Measurements from ENCODE around the gene TPRA1. TPM values are rescaled to one million over a fixed set of nuclear protein-coding genes. Genes with fewer than 3 reads are reported as not detected.

Gene TPRA1
- total RNA-seq, 1 donor from 2014 or later = 21.2 TPM

DNA sequence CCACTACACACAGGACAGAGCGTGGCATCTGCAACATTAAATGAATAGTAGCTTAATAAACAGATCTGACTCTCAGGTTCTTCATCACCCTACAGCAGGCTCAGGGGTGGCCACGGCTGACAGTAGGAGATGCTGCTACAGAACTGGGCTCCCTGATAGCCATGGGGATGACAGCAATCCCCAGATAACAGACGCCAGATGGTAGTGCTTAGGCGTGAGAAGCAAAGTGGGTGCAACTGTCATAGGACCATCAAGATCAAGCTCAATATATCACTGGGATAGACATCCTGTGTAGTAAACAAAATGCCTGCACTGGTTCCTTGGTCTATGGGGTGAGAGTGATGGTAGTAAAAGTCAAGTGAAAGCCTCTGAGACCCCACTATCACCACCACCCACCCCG lies 2.6 kb upstream of the TPRA1 start:
- no peaks in the 10 kb centered on the region for H3K36me3 Mint-ChIP-seq (ENCODE audit: unreplicated experiment)
- peaks cover 16% of the 10 kb centered on the region for H3K27me3 Mint-ChIP-seq (ENCODE audit: unreplicated experiment)
- peaks cover 12% of the 10 kb centered on the region for H3K9me3 Mint-ChIP-seq (ENCODE audit: unreplicated experiment)
- DNase-seq = no peak
- no peak overlapping the region for H3K4me3 Mint-ChIP-seq (ENCODE audit: unreplicated experiment)
- TF ChIP-seq, protein P1, sequence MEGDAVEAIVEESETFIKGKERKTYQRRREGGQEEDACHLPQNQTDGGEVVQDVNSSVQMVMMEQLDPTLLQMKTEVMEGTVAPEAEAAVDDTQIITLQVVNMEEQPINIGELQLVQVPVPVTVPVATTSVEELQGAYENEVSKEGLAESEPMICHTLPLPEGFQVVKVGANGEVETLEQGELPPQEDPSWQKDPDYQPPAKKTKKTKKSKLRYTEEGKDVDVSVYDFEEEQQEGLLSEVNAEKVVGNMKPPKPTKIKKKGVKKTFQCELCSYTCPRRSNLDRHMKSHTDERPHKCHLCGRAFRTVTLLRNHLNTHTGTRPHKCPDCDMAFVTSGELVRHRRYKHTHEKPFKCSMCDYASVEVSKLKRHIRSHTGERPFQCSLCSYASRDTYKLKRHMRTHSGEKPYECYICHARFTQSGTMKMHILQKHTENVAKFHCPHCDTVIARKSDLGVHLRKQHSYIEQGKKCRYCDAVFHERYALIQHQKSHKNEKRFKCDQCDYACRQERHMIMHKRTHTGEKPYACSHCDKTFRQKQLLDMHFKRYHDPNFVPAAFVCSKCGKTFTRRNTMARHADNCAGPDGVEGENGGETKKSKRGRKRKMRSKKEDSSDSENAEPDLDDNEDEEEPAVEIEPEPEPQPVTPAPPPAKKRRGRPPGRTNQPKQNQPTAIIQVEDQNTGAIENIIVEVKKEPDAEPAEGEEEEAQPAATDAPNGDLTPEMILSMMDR (IDR thresholded peaks at IDR 0.05; ENCODE audit: partially characterized antibody, unreplicated experiment) = no peak
- H3K27ac Mint-ChIP-seq (ENCODE audit: unreplicated experiment) = no peak overlapping the region
- peaks cover 8% of the 10 kb centered on the region for H3K4me1 Mint-ChIP-seq (ENCODE audit: low read depth, unreplicated experiment)

DNA sequence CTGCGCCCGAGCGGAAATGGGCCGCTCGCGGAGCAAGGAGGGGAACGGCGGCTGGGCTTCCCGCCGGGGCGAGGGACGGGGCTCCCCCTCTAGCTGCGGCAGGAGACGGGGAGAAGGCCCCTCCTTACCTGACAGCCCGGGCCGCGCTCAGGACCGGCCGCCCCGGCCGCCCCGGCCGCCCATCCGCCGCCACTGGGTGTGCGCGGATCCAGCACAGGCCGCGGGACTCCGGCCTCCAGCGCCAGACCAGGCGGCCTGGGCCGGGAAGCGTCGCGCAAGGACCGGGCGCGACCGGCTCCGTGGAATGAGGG lies 296 bp downstream of the TPRA1 start:
- peaks cover 10% of the 10 kb centered on the region for H3K4me1 Mint-ChIP-seq (ENCODE audit: low read depth, unreplicated experiment)
- TF ChIP-seq, protein P1 (IDR thresholded peaks at IDR 0.05; ENCODE audit: partially characterized antibody, unreplicated experiment) = no peak
- no peak for DNase-seq
- peaks cover 12% of the 10 kb centered on the region for H3K27me3 Mint-ChIP-seq (ENCODE audit: unreplicated experiment)
- no peak overlapping the region for H3K4me3 Mint-ChIP-seq (ENCODE audit: unreplicated experiment)
- H3K9me3 Mint-ChIP-seq (ENCODE audit: unreplicated experiment) = peaks cover 12% of the 10 kb centered on the region
- H3K36me3 Mint-ChIP-seq (ENCODE audit: unreplicated experiment) = no peaks in the 10 kb centered on the region
- H3K27ac Mint-ChIP-seq (ENCODE audit: unreplicated experiment) = no peak overlapping the region

DNA sequence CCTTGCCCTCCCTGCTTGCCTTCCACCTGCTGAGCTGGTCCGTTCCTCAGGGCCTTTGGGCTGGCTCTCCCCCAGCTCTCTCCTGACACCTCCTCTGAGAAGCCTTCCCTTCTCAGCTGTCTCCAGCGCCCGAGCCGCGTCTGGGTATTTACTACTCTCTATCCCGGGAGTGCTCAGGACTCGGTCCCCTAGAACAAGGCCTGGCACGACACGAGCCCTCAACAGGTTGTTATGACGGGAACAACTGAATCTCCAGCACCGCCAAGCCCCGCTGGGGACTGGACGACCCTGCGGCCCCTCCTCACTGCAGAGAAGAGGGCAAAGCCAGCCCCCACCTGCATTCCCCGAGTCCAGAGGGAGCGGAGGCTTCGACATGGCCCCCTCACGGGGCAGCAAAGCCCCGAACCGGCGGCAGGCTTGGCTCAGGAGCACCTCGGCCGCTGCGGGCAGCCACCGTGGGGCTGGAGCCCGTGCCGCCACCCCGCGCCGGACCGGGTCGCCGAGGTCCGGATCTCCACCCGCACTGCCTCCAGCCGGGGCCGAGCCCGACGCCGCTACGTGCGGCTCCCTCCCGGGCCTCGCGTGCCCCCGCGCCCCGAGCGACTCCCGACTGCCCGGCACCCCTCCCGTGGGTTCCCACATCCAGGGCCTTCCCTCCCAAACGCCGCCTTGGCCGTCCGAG lies 792 bp downstream of the TPRA1 start:
- no peak overlapping the region for H3K27ac Mint-ChIP-seq (ENCODE audit: unreplicated experiment)
- no peaks in the 10 kb centered on the region for H3K36me3 Mint-ChIP-seq (ENCODE audit: unreplicated experiment)
- H3K4me1 Mint-ChIP-seq (ENCODE audit: low read depth, unreplicated experiment) = peaks cover 13% of the 10 kb centered on the region
- peaks cover 15% of the 10 kb centered on the region for H3K27me3 Mint-ChIP-seq (ENCODE audit: unreplicated experiment)
- DNase-seq = no peak
- TF ChIP-seq, protein P1 (IDR thresholded peaks at IDR 0.05; ENCODE audit: partially characterized antibody, unreplicated experiment) = no peak
- peak overlapping the region; percentile 92 for H3K4me3 Mint-ChIP-seq (ENCODE audit: unreplicated experiment)
- peaks cover 12% of the 10 kb centered on the region for H3K9me3 Mint-ChIP-seq (ENCODE audit: unreplicated experiment)

DNA sequence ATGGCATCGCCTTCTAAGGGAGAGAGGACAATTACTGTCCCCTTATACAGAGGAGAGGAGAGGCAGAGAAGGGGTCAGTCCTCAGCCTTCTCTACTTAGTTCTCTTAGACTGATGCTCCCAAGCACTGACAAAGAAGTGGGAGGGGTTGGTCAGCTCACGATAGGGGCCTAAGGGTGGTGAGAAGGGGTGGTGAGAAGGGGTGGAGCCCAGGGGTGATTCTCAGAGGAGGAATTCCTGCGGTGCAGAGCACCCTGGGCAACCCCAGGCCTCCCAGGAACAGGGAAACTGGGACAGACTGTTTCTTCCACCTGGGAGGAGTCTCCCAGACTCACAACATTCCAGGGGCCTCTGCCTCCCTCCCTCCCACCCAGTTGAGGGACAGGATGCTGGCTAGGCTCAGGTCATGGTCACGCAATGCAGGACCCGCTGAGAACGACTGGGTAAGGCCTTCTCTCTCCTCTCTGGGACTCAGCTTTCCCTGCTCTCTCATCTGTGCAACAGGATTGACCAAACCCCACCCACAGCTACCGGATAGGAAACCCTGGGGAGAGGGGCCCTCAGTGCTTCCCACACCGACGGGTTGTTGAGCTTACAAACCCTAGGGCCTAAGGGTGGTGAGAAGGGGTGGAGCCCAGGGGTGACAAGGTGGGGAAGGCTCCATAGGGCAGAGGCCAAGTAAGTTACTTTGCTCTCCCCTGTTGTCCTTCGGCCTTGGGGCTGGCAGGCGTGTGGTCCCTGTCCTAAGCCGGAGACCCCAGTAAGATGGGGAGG lies 1.5 kb downstream of the TPRA1 start:
- peaks cover 16% of the 10 kb centered on the region for H3K27me3 Mint-ChIP-seq (ENCODE audit: unreplicated experiment)
- peaks cover 13% of the 10 kb centered on the region for H3K4me1 Mint-ChIP-seq (ENCODE audit: low read depth, unreplicated experiment)
- H3K4me3 Mint-ChIP-seq (ENCODE audit: unreplicated experiment) = peak overlapping the region; percentile 92
- H3K9me3 Mint-ChIP-seq (ENCODE audit: unreplicated experiment) = peaks cover 12% of the 10 kb centered on the region
- H3K27ac Mint-ChIP-seq (ENCODE audit: unreplicated experiment) = no peak overlapping the region
- DNase-seq = no peak
- H3K36me3 Mint-ChIP-seq (ENCODE audit: unreplicated experiment) = no peaks in the 10 kb centered on the region
- TF ChIP-seq, protein P1 (IDR thresholded peaks at IDR 0.05; ENCODE audit: partially characterized antibody, unreplicated experiment) = no peak

DNA sequence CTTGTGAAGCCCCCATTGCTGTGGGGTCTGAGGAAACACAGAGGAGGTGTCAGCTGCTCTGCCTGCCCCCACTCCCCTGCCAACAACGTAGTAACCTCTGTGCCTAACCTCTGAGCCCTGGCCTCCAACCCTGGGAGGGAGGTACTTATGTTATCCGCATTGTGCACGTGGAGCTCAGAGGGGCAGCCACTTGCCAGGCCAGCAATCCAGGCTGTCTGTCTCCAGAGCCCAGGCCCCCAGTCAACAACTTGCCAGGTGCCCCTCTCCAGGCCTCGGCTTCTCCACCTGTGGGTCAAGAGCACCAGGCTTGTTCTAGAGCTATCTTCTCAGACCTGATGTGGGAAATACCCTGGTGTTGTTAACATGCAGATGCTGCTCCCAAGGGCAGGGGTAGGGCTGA lies 2.7 kb downstream of the TPRA1 start:
- H3K9me3 Mint-ChIP-seq (ENCODE audit: unreplicated experiment) = peaks cover 10% of the 10 kb centered on the region
- H3K4me3 Mint-ChIP-seq (ENCODE audit: unreplicated experiment) = no peak overlapping the region
- no peak overlapping the region for H3K27ac Mint-ChIP-seq (ENCODE audit: unreplicated experiment)
- TF ChIP-seq, protein P1 (IDR thresholded peaks at IDR 0.05; ENCODE audit: partially characterized antibody, unreplicated experiment) = no peak
- no peak for DNase-seq
- H3K27me3 Mint-ChIP-seq (ENCODE audit: unreplicated experiment) = peaks cover 14% of the 10 kb centered on the region
- H3K4me1 Mint-ChIP-seq (ENCODE audit: low read depth, unreplicated experiment) = peaks cover 13% of the 10 kb centered on the region
- H3K36me3 Mint-ChIP-seq (ENCODE audit: unreplicated experiment) = no peaks in the 10 kb centered on the region

All from glutamatergic neuron (in vitro differentiated cells).